ENCODE results near the gene UQCRHL.
"Not testable (repeated sequence)": the region's sequence is repeated elsewhere in the genome, so short reads cannot be mapped to it uniquely, and the experiment has no call there.

The UQCRHL gene

GRCh38 chr1:15807549-15807948, at the start of gene UQCRHL:
TSS of gene UQCRHL (minus strand) at chr1:15807649. CDS start at chr1:15807649, 0 bp downstream.
- DNase-seq (ENCODE audit: low read depth), result not testable (repeated sequence)

DNA sequence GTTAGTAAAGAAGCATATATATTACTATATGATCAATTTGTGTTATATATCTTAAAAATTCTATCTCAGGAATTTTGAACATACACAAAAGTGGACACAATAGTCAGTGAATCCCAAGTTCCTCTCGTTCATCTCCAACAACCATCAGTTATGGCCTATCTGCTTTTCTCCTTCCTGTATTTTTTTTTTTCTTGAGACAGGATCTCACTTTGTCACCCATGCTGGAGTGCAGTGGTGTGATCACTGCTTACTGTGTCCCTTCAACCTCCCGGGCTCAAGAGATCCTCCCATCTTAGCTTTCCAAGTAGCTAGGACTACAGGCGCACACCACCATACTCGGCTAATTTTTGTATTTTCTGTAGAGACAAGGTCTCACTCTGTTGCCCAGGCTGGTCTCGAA, 49.4 kb upstream of the UQCRHL start:
- no peak for DNase-seq (ENCODE audit: low read depth)

- DNase-seq (ENCODE audit: low read depth), result no peak
Measured at GRCh38 chr1:15852828-15853302, 45.4 kb upstream of the UQCRHL start.

- DNase-seq (ENCODE audit: low read depth), result no peak
Measured at GRCh38 chr1:15852036-15852827, 44.8 kb upstream of the UQCRHL start.

DNA sequence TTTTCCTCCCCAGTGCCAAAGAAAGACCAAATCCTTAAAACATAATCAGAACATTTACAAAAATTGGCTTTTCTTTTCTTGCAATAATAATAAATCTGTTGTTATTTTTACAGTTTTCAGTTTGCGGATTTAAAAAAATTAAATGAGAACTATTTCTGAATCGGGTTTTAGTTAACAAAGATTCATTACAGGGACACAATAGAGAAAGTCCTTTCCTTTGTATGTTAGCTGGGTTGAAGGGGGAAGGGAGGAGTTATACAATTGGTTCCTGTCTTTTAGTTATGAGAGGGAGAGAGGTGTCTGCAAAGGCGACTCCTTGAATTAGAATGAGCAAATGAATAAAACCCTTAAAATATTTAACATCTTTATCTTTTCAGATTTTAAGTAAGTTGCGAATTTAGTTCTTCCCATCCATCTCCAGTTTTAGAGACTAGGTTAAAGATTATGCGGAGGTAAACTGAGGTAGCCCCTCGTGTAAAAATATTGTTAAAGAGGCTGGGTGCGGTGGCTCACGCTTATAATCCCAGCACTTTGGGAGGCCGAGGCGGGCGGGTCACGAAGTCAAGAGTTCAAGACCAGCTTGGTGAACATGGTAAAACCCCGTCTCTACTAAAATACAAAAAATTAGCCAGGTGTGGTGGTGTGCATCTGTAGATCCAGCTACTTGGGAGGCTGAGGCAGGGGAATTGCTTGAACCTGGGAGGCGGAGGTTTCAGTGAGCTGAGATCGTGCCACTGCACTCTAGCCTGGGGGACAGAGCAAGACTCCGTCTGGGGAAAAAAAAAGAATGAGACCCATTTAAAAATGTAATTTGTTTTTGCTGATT, 44.0 kb upstream of the UQCRHL start:
- no peak for DNase-seq (ENCODE audit: low read depth)

DNA sequence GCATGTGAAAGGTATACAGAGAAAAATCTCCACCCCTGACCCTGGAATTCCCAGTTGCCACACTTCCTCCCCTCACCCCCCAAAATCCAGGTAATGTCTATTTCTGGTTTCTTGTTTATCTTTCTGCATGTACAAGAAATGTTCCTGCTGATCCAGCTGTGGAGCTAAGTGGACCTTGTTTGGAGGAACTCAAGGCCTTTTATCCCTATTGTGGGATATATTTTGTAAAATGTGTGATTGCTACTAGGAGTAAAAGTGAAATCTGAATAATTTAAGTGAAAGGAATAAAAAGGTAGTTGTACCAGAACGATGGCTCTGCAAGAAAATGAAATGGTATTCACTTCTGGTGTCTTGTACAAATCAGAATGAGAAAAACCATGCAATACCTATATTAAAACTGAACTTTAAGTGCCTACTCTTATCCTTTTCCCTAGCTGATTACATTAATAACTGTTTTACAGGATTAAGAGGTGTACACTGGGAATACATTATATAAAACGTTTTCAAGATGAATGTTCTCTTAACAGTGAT, 43.1 kb upstream of the UQCRHL start:
- no peak for DNase-seq (ENCODE audit: low read depth)

GRCh38 chr1:15849775-15850324, 42.4 kb upstream of the UQCRHL start:
- peak; percentile 11 for DNase-seq (ENCODE audit: low read depth)

DNA sequence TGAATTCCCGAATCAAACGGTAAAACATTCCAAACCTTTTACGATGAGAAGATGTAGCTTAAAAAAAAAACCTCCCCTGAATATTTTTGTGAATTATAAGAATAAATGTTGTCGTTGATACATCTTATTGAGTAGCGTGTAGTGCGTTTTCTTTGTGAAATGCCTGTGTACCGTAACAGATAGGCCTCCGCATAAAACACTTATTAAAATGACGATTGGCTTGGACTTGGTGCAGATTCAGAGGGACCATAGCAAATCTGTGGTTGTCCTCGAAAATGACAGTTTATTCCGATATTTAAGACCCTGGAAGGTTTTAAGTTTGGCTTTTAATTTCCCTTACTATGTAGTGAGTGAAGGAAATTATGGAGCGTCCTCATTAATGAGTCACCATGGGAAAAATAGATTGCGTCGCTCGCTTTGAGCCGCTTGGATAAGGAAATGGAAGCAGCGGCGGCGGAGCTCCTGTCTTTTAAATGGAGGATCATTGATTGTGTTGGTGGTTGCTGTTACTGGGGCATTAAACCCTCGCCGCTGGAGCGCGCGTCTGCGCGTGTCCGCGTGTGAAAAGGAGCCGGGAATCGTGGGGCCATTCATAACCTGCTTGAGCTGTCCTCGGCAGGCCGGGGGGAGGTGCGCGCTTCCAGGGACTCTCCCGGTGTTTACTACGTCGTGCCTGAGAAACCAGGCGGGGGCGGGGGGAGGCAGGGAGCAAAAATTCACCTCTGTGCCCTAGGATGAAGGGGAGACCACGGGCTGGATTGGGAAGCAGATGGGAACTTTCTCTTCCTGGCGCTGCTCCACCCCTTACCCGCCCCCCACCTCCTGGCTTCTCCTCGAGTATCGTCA, 41.7 kb upstream of the UQCRHL start:
- peak; percentile 72 for DNase-seq (ENCODE audit: low read depth)

- DNase-seq (ENCODE audit: low read depth), result no peak
Measured at GRCh38 chr1:15848143-15848928, 40.9 kb upstream of the UQCRHL start.

DNA sequence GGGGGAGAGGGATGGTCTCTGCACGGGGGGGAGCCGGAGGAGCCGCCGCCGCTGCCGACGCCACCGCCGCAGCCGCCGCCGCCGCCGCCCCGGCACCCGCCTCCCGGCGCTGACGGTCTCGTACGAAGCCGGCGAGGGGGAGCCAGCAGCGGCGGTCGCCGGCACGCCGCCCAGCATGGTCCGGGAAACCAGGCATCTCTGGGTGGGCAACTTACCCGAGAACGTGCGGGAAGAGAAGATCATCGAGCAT, 40.4 kb upstream of the UQCRHL start:
- DNase-seq (ENCODE audit: low read depth), result no peak

GRCh38 chr1:15847100-15847892, 39.8 kb upstream of the UQCRHL start, which contains the start of gene SPEN:
TSS of gene SPEN (plus strand) at chr1:15847707. CDS start at chr1:15848068, 361 bp downstream.
- peak; percentile 97 for DNase-seq (ENCODE audit: low read depth)

DNA sequence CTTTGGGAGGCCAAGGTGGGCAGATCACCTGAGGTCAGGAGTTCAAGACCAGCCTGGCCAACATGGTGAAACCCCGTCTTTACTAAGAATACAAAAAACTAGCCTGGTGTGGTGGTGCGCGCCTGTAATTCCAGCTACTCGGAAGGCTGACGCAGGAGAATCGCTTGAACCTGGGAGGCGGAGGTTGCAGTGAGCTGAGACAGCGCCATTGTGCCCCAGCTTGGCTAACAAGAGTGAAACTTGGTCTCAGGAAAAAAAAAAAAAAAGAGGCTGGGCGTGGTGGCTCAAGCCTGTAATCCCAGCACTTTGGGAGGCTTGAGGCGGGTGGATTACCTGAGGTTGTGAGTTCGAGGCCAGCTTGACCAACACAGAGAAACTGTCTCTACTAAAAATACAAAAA, 38.6 kb upstream of the UQCRHL start:
- not testable (repeated sequence) for DNase-seq (ENCODE audit: low read depth)

GRCh38 chr1:15843826-15844572, 36.5 kb upstream of the UQCRHL start:
- DNase-seq (ENCODE audit: low read depth), result no peak

DNA sequence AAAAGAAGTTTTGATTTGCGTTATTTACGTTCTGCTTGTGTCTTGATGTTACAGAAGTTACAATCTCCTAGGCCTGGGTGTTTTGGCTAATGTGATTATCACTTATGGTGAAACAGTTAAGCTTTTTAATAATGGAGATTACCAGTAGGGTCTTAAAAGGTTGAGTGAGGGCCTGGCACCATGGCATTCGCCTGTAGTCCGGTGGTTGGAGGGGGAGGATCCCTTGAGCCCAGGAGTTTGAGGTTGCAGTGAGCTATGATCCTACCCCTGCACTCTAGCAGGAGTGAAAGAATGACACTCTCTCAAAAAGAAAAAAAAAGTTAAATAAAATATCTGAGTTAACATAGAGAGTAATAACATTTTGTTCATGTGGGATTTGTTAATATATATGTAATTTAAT, 31.3 kb upstream of the UQCRHL start:
- DNase-seq (ENCODE audit: low read depth), result no peak

- DNase-seq (ENCODE audit: low read depth), result no peak
Measured at GRCh38 chr1:15837931-15838330, 30.5 kb upstream of the UQCRHL start.

DNA sequence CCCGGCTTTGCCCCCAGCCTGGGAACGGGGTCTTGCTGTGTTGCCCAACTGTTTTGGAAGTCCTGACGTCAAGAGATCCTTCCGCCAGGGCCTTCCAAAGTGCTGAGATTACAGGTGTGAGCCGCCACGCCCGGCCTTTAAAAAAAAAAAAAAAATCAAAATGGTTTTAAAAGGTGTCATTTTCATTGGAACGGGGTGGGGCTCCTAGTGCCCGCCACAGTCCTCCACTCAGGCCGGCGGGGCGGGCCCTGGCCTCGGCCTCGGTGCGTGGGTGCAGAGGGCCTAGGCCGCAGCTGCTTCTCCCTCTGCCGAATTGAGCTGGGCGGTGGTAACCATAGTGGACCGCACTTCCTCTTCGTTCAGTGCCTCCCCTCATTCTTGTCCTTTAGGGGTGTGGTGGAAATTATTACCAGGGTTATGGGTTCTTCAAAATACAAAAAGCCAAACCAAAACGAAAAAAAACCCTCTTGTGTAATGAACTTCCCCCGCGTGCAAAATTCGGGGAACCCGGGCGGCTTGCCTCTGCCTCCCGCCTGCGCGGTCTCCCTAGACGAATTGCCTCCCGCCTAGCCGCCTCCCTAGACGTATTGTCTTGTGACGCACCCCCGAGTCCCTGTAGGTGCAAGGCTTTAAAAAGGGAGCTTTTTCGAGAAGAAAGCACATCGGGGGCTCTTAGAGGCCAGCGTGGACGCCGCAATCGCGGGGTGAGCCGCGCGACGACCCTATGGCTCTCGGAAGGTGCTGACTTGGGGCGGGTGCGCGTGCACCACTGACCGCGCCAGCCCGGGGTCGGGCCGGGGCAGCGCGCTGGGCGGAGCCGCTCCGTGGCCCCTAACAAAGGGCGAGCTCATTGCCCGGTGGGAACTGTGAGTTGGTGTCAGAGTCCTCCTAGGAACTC, 29.6 kb upstream of the UQCRHL start:
- DNase-seq (ENCODE audit: low read depth), result no peak

GRCh38 chr1:15836511-15836771, 29.0 kb upstream of the UQCRHL start:
- not testable (repeated sequence) for DNase-seq (ENCODE audit: low read depth)

DNA sequence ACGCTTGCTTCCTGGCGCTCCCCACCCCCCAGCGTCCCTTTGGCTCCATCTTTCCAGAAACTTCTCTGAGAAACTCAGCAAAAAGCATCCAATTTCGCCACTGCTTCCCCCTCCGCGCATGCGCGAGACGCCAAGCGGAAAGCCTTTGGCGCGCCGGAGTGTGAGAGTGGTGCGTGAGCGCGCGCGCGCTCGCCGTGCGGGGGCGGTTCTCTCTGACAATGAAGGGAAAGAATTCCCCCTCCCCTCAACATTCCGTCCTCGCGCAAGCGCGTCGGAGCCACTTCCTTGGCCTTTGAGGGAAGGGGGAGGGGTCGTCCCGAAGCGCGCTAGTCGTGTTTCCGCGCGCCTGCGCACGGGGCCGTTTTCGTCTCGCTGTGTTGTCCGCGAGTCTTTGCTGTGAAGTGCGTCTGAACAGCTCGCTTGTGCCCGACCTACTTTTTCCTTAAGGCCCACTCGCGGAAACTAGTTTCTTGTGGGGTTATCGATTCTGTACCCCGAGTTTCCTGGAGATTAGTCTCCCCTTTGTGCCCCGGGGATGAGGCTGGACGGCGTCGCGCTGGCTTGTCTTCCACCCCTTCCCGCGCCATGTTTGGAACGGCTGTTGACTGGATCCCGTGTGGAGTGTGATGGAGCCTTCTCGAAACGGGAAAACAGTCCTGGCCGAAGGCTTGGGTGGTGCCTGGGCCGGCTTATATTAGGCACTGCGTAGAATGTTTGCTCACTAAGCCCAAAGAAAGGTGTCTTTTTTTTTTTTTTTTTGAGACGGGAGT, 28.5 kb upstream of the UQCRHL start:
- peak; percentile 99 for DNase-seq (ENCODE audit: low read depth)
